ENCODE results near the gene HIBADH.
"Not testable (repeated sequence)": the region's sequence is repeated elsewhere in the genome, so short reads cannot be mapped to it uniquely, and the experiment has no call there.

The HIBADH gene

GRCh38 chr7:27678617-27679260 lies 16.1 kb upstream of the HIBADH start:
- DNase-seq (ENCODE audit: low spot score), result no peak

- DNase-seq (ENCODE audit: low spot score), result peak; percentile 55
Measured at GRCh38 chr7:27677912-27678612, 15.4 kb upstream of the HIBADH start.

- not testable (repeated sequence) for DNase-seq (ENCODE audit: low spot score)
Measured at GRCh38 chr7:27674126-27674525, 11.4 kb upstream of the HIBADH start.

- no peak for DNase-seq (ENCODE audit: low spot score)
Measured at GRCh38 chr7:27671675-27672074, 9.0 kb upstream of the HIBADH start.

GRCh38 chr7:27670676-27671075 lies 8.0 kb upstream of the HIBADH start:
- no peak for DNase-seq (ENCODE audit: low spot score)

- DNase-seq (ENCODE audit: low spot score), result no peak
Measured at GRCh38 chr7:27670177-27670576, 7.5 kb upstream of the HIBADH start.

- no peak for DNase-seq (ENCODE audit: low spot score)
Measured at GRCh38 chr7:27665531-27665930, 2.8 kb upstream of the HIBADH start.

- DNase-seq (ENCODE audit: low spot score), result no peak
Measured at GRCh38 chr7:27663989-27664331, 1.3 kb upstream of the HIBADH start.

GRCh38 chr7:27661811-27662489 lies 733 bp downstream of the HIBADH start:
- DNase-seq (ENCODE audit: low spot score), result peak; percentile 19

GRCh38 chr7:27656724-27657123 lies 6.0 kb downstream of the HIBADH start:
- no peak for DNase-seq (ENCODE audit: low spot score)

GRCh38 chr7:27655184-27655583 lies 7.5 kb downstream of the HIBADH start:
- no peak for DNase-seq (ENCODE audit: low spot score)

- no peak for DNase-seq (ENCODE audit: low spot score)
Measured at GRCh38 chr7:27652518-27652917, 10.2 kb downstream of the HIBADH start.

- no peak for DNase-seq (ENCODE audit: low spot score)
Measured at GRCh38 chr7:27651702-27652101, 11.0 kb downstream of the HIBADH start.

- no peak for DNase-seq (ENCODE audit: low spot score)
Measured at GRCh38 chr7:27650283-27650682, 12.4 kb downstream of the HIBADH start.

- DNase-seq (ENCODE audit: low spot score), result no peak
Measured at GRCh38 chr7:27647489-27647888, 15.2 kb downstream of the HIBADH start.

- DNase-seq (ENCODE audit: low spot score), result no peak
Measured at GRCh38 chr7:27647046-27647445, 15.6 kb downstream of the HIBADH start.

GRCh38 chr7:27642271-27642670 lies 20.4 kb downstream of the HIBADH start:
- no peak for DNase-seq (ENCODE audit: low spot score)

GRCh38 chr7:27641581-27642230 lies 21.0 kb downstream of the HIBADH start:
- no peak for DNase-seq (ENCODE audit: low spot score)

GRCh38 chr7:27640884-27641574 lies 21.7 kb downstream of the HIBADH start:
- DNase-seq (ENCODE audit: low spot score), result peak; percentile 18

- DNase-seq (ENCODE audit: low spot score), result no peak
Measured at GRCh38 chr7:27639851-27640250, 22.8 kb downstream of the HIBADH start.

GRCh38 chr7:27639048-27639447 lies 23.6 kb downstream of the HIBADH start:
- DNase-seq (ENCODE audit: low spot score), result not testable (repeated sequence)

- DNase-seq (ENCODE audit: low spot score), result no peak
Measured at GRCh38 chr7:27636326-27637006, 26.2 kb downstream of the HIBADH start.
